HG03039 (cell line): ENCODE data around the gene HSPA6.
"Not testable (repeated sequence)": the region's sequence is repeated elsewhere in the genome, so short reads cannot be mapped to it uniquely, and the experiment has no call there.

ENCODE experiments used
- ATAC-seq: cut with Tn5 transposase; IDR thresholded peaks from one replicate; pipeline ENCODE4 v1.9.1; 2021; ENCODE audit warnings: mild to moderate bottlenecking, moderate library complexity; ENCODE audit not compliant: unreplicated experiment

The HSPA6 gene

DNA sequence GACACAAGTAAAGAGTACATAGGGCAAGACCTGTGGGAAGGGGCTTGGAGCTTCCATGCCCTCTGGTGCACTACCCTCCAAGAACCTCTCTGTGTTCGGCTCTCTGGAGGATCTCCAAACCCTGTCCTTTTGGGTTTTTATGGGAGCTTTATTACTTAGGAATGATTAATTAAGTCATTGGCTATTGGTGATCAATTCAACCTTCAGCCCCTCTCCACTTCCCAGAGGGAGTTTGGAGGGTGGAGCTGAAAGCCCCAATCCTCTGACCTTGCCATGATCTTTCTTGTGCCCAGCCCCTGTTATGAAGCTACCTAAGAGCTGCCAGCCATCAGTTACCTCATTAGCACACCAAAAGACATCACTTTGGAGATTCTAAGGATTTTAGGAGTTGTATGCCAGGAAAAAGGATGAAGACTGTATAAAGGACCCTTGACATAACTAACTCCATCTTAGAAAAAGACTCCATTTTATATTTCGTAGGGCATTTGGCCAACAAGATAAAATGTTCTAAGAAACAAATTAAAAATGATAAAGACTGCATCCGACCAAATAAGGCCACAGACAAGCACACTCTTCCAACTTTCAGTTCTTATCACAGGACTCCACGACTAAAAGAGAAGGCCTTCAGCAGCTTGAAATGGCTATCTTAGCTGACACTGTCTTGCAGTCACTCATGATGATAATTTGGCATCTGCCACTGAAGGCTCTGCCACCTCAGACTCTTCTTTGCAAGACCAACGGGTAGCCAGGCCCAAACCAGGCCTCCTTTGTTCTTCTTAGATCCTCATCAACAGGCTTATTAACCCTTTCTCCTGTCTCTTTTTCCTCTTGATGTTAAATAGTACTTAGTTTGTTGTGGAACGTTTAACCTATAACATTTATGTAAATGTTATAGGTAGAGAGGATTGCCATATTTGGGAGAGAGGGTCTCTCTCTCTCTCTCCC, 33.4 kb downstream of the HSPA6 start:
- not testable (repeated sequence) for ATAC-seq

DNA sequence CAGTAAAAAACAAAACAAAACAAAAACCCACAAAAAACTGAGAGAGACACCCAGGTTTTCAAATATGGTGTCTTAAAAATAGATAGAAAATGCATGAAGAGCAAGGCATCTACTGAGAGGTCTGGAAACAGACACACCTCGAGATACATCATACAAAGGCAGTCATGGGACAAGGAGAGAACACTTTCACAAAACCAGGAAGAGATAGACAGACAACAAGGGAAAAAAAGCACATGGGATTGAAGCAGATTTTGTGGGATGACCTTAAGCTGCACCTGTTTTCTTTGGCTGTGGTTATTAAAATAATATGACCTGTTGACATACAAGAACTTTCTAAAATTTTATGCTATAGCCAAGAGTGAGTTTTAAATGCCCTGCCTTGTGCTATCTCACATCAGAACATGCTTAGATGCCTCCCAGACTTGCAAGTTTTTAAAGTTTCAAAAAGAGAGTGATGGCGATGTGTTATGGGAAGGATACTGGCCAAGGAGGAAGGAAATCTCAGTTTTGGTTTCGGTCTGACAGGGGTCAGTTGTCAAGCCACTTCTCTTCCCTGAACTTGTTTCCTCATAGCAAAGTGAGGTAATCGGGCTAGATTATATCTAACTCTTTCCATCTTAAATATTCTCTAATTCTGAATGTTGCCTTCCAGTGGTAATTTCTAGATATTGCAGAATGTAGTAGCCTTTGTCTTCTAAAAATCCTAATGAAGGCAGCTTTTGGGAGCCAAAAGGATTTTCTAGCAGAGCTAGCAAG, 36.8 kb downstream of the HSPA6 start:
- ATAC-seq, result not testable (repeated sequence)

- ATAC-seq, result not testable (repeated sequence)
These were observed 38.1 kb downstream of the HSPA6 start for GRCh38 chr1:161562441-161562840.

GRCh38 chr1:161563522-161563921, 39.2 kb downstream of the HSPA6 start:
- not testable (repeated sequence) for ATAC-seq

- ATAC-seq, result not testable (repeated sequence)
These were observed 42.2 kb downstream of the HSPA6 start for GRCh38 chr1:161566602-161566960.

DNA sequence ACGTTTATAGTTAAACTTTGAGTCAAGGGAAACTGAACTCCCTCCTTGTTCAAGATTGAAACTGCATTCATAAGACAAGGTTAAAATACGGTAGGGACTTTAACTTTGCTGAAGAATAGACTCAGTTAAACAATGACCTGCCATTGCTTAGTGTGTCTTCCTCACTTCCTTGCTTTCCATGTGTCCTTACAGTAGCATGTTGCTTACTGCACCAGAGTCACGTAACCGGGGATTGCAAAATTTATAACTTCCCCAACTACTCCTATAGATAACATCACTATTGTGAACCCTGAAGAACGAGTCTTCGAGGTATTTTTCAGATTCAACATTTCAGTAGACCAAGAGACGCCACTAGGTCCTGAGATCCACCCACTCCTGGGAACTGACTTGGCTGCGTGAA, 47.4 kb downstream of the HSPA6 start:
- not testable (repeated sequence) for ATAC-seq
